IMR-90 (cell line): ENCODE measurements around the gene HTRA2. TPM values are rescaled to one million over a fixed set of nuclear protein-coding genes. Genes with fewer than 3 reads are reported as not detected.
A peak's percentile ranks its signal among the peaks of the same experiment; 100 is the strongest.

Source experiments
- ATAC-seq: fragments of 200-7000 bp; cut with Tn5 transposase; 2 replicates; pipeline ENCODE4 v1.9.1; 2020; ENCODE audit warnings: low read depth, mild to moderate bottlenecking, moderate library complexity
- BruUV-seq: library from RNA; stranded (reverse); fragments of 400-500 nt; replicated peaks from 2 replicates; lab custom pipeline; 2021; lab: Mats Ljungman, UMichigan
- CTCF ChIA-PET: fragments of 300-600 bp; formaldehyde crosslinking; extraction: SDS; loops from one replicate; lab custom pipeline; 2021; ENCODE audit warnings: antibody characterized with exemption; lab: Yijun Ruan, JAX
- POLR2A ChIA-PET: fragments of 300-600 bp; sonication (Branson Sonifier 250); formaldehyde crosslinking; loops from one replicate; lab custom pipeline; 2022; ENCODE audit warnings: antibody characterized with exemption; ENCODE audit not compliant: unreplicated experiment; lab: Charles Lee
- DNase-seq: peaks from one replicate; pipeline ENCODE4 v3.0.0; 2013
- H2AFZ ChIP-seq: replicated peaks from 2 replicates; pipeline ENCODE3; 2013; ENCODE audit warnings: low read length, mild to moderate bottlenecking; ENCODE audit not compliant: poor library complexity
- H2AK5ac ChIP-seq: 2 replicates; pipeline ENCODE4 v1.6.1; 2013; ENCODE audit warnings: low read depth, low read length, inconsistent platforms
- H2AK9ac ChIP-seq: replicated peaks from 2 replicates; pipeline ENCODE3; 2013; ENCODE audit warnings: mild to moderate bottlenecking, low read depth, low read length, moderate library complexity; ENCODE audit not compliant: poor library complexity
- H2BK120ac ChIP-seq: 2 replicates; pipeline ENCODE4 v1.6.1; 2013; ENCODE audit warnings: low read depth, low read length, inconsistent platforms
- H2BK15ac ChIP-seq: 3 replicates; pipeline ENCODE4 v1.6.1; 2013; ENCODE audit warnings: low read depth, low read length, inconsistent platforms
- H2BK20ac ChIP-seq: 2 replicates; pipeline ENCODE4 v1.6.1; 2013; ENCODE audit warnings: low read depth, mild to moderate bottlenecking, inconsistent platforms, low read length, moderate library complexity
- H2BK5ac ChIP-seq: 2 replicates; pipeline ENCODE4 v1.6.1; 2013; ENCODE audit warnings: mild to moderate bottlenecking, low read depth, low read length, inconsistent platforms; ENCODE audit not compliant: poor library complexity, severe bottlenecking
- H3K14ac ChIP-seq: replicated peaks from 2 replicates; pipeline ENCODE4 v1.6.1; 2013; ENCODE audit warnings: low read depth, low read length, inconsistent platforms
- H3K18ac ChIP-seq: 2 replicates; pipeline ENCODE4 v1.6.1; 2013; ENCODE audit warnings: low read depth, low read length, control low read depth
- H3K23ac ChIP-seq: 2 replicates; pipeline ENCODE4 v1.6.1; 2013; ENCODE audit warnings: low read depth, low read length, inconsistent platforms
- H3K27ac ChIP-seq: 2 replicates; pipeline ENCODE4 v1.5.1; 2013; ENCODE audit warnings: mild to moderate bottlenecking, control low read depth, low read length; ENCODE audit not compliant: insufficient read depth
- H3K27me3 ChIP-seq: 2 replicates; pipeline ENCODE4 v1.6.1; 2013; ENCODE audit warnings: low read length; ENCODE audit not compliant: control insufficient read depth, insufficient read depth
- H3K36me3 ChIP-seq: 2 replicates; pipeline ENCODE4 v1.6.1; 2013; ENCODE audit warnings: low read length, mixed read lengths; ENCODE audit not compliant: control insufficient read depth, insufficient read depth
- H3K4ac ChIP-seq: 2 replicates; pipeline ENCODE4 v1.6.1; 2013; ENCODE audit warnings: low read depth, low read length, inconsistent platforms
- H3K4me1 ChIP-seq: 2 replicates; pipeline ENCODE4 v1.6.1; 2013; ENCODE audit warnings: low read length, mixed read lengths; ENCODE audit not compliant: control insufficient read depth, insufficient read depth
- H3K4me2 ChIP-seq: 2 replicates; pipeline ENCODE4 v1.6.1; 2013; ENCODE audit warnings: low read depth, mild to moderate bottlenecking, control low read depth, low read length, moderate library complexity
- H3K4me3 ChIP-seq: 2 replicates; pipeline ENCODE4 v1.5.1; 2013; ENCODE audit warnings: low read depth, mild to moderate bottlenecking, control low read depth, low read length, moderate library complexity; ENCODE audit not compliant: insufficient read depth
- H3K56ac ChIP-seq: 2 replicates; pipeline ENCODE4 v1.6.1; 2013; ENCODE audit warnings: low read length, inconsistent platforms; ENCODE audit not compliant: insufficient read depth; ENCODE audit errors: extremely low read depth
- H3K79me1 ChIP-seq, 2 experiments: 2 replicates each; pipeline ENCODE4 v1.6.1; 2013; ENCODE audit warnings: low read length in 2 of 2, inconsistent platforms in 1 of 2, low read depth in 1 of 2
- H3K9ac ChIP-seq: 2 replicates; pipeline ENCODE4 v1.6.1; 2013; ENCODE audit warnings: low read depth, low read length, control low read depth
- H3K9me1 ChIP-seq: 2 replicates; pipeline ENCODE4 v1.6.1; 2013; ENCODE audit warnings: low read length, inconsistent platforms; ENCODE audit not compliant: insufficient read depth
- H3K9me3 ChIP-seq: 2 replicates; pipeline ENCODE4 v1.6.1; 2013; ENCODE audit warnings: low read length; ENCODE audit not compliant: control insufficient read depth, insufficient read depth
- H4K20me1 ChIP-seq: 2 replicates; pipeline ENCODE4 v1.6.1; 2013; ENCODE audit warnings: low read length, inconsistent platforms; ENCODE audit not compliant: insufficient read depth
- H4K5ac ChIP-seq: 2 replicates; pipeline ENCODE4 v1.6.1; 2013; ENCODE audit warnings: mild to moderate bottlenecking, low read depth, low read length, control low read depth
- H4K8ac ChIP-seq, 2 experiments: 2 replicates each; pipeline ENCODE4 v1.6.1; 2013; ENCODE audit warnings: low read depth in 2 of 2, low read length in 2 of 2, control low read depth in 1 of 2, inconsistent platforms in 1 of 2
- H4K91ac ChIP-seq: 2 replicates; pipeline ENCODE4 v1.6.1; 2013; ENCODE audit warnings: low read depth, low read length, inconsistent platforms; ENCODE audit not compliant: insufficient read depth
- CEBPB ChIP-seq: IDR thresholded peaks from 2 replicates; pipeline ENCODE4 v1.6.1; 2012; ENCODE audit warnings: low read depth, low read length, improper control_type of control experiment
- RFX5 ChIP-seq: IDR thresholded peaks from 2 replicates; pipeline ENCODE4 v1.8.0; 2012; ENCODE audit warnings: low read depth, mild to moderate bottlenecking, low read length, moderate library complexity
- WGBS, 2 experiments: methylation state at CpG; one replicate each; pipeline versions ENCODE4 v1.1.5 to v1.1.7; 2013; ENCODE audit warnings: missing lambda C conversion rate in 2 of 2; ENCODE audit not compliant: insufficient read length in 1 of 2; ENCODE audit errors: extremely low coverage in 2 of 2; 5-methylcytosine and 5-hydroxymethylcytosine counted together
- dilution Hi-C: fragments of 300-500 bp; cut with HindIII; formaldehyde crosslinking; loops from one replicate; pipeline ENCODE4 v1.14.3; 2018; ENCODE audit warnings: low sequenced_read_pairs; ENCODE audit not compliant: unreplicated experiment
- in situ Hi-C: fragments of 300-500 bp; cut with MboI; formaldehyde crosslinking; loops from 3 replicates; pipeline ENCODE4 v1.14.3; 2019; ENCODE audit warnings: low sequenced_read_pairs, inconsistent platforms, mixed read lengths
- intact Hi-C: fragments of 100-400 bp; cut with micrococcal nuclease; formaldehyde crosslinking; loops from 2 replicates; pipeline ENCODE4 v1.10.0; 2022
- polyA plus RNA-seq, 3 experiments: library from polyadenylated mRNA; depleted of rRNA; stranded (reverse); fragments of >200 nt; gene quantifications; 2 replicates each; pipeline ENCODE4 v1.2.3, GENCODE V29; 2012; ENCODE audit warnings: low replicate concordance in 1 of 3
- total RNA-seq: library from RNA; depleted of rRNA; stranded (reverse); fragments of >200 nt; gene quantifications from 2 replicates; pipeline ENCODE4 v1.2.3, GENCODE V29; 2012

Gene HTRA2
- total and polyA plus RNA-seq, 2 of the 4 experiments (the other 2 are of a cell fraction) = 23.6 to 28.1 TPM

GRCh38 chr2:74538881-74539339 is 9.2 kb downstream of the HTRA2 start:
- intact Hi-C loops (no loop called here), dilution Hi-C loops (no loop called here), in situ Hi-C loops (no loop called here)
- Histone ChIP-seq H3K4me1 (no peaks in the 10 kb centered on the region), H3K9me1 (no peaks in the 10 kb centered on the region), H2BK5ac (no peak overlapping the region), H3K27ac (no peak overlapping the region), H3K4me3 (no peak overlapping the region), H3K18ac (no peak overlapping the region), H4K91ac (no peak overlapping the region), H2AFZ (no peak overlapping the region), H3K36me3 (peaks cover 19% of the 10 kb centered on the region), H3K9ac (no peak overlapping the region), H4K8ac (no peak overlapping the region), H2BK120ac (no peak overlapping the region), H3K9me3 (no peaks in the 10 kb centered on the region), H4K5ac (no peak overlapping the region), H2BK20ac (no peak overlapping the region), H3K4me2 (no peak overlapping the region), H3K4ac (no peak overlapping the region), H2AK9ac (no peak overlapping the region), H2BK15ac (no peak overlapping the region), H4K20me1 (no peaks in the 10 kb centered on the region), H2AK5ac (no peak overlapping the region), H3K79me1 (no peaks in the 10 kb centered on the region), H3K56ac (no peak overlapping the region), H3K23ac (no peak overlapping the region), H3K27me3 (no peaks in the 10 kb centered on the region), H3K14ac (no peak overlapping the region)
- 96% methylated on average over 4 of the region's 7 CpGs; no CpG with 5 or more reads in 1 of the 2 experiments for WGBS, 2 experiments
- ATAC-seq (no peak), DNase-seq (no peak)
- POLR2A ChIA-PET = no interaction called here
- no TSS peak for BruUV-seq
- CTCF ChIA-PET = no interaction called here
- TF ChIP-seq RFX5 (no peak), CEBPB (peak; percentile 83)
